ENCODE results near the gene MACROD2.

MACROD2 gene

GRCh38 chr20:14902432-14903089 lies 907.2 kb downstream of the MACROD2 start:
- TF ChIP-seq SUZ12 (IDR thresholded peaks at IDR 0.05; ENCODE audit: extremely low read depth, insufficient read depth, insufficient read length) (no peak), YY1 (IDR thresholded peaks at IDR 0.05; ENCODE audit: insufficient read depth, insufficient read length) (no peak), ZNF274 (IDR thresholded peaks at IDR 0.05; ENCODE audit: low read depth, low read length) (no peak)
- no peak overlapping the region for H3K4me3 ChIP-seq (ENCODE audit: insufficient read length, low read depth)
- no peak for DNase-seq (ENCODE audit: low read depth, low spot score)
- H3K27me3 ChIP-seq (ENCODE audit: insufficient read depth, insufficient read length), result no peaks in the 10 kb centered on the region
- no peaks in the 10 kb centered on the region for H3K36me3 ChIP-seq (ENCODE audit: insufficient read depth, insufficient read length, low read length)
- peaks cover 2% of the 10 kb centered on the region for H3K4me1 ChIP-seq (ENCODE audit: insufficient read depth, insufficient read length)
- H3K9me3 ChIP-seq (ENCODE audit: insufficient read depth, low read length), result no peaks in the 10 kb centered on the region
- H3K9ac ChIP-seq (ENCODE audit: insufficient read length, low read depth), result no peak overlapping the region

DNA sequence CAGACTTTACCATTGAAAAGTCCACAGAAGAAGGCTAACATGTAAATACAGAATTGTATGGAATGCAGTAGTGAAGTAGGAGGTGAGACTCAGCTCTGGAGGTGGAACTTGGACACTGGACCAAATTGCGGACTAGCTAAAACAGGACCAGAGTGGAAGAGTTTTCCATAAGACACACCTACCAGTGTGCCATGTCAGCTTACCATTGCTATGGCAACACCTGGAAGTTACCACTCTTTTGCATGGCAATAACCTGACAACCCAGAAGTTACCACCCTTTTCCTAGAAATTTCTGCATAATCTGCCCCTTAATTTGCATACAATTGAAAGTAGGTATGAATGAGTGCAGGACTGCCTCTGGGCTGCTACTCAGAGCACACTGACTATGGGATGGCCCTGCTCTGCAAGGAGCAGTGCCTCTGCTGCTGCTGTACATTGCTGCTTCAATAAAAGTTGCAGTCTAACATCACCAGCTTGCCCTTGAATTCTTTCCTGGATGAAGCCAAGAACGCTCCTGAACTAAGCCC lies 911.7 kb downstream of the MACROD2 start:
- H3K36me3 ChIP-seq (ENCODE audit: insufficient read depth, insufficient read length, low read length), result no peaks in the 10 kb centered on the region
- H3K4me1 ChIP-seq (ENCODE audit: insufficient read depth, insufficient read length), result peaks cover 2% of the 10 kb centered on the region
- H3K9ac ChIP-seq (ENCODE audit: insufficient read length, low read depth), result no peak overlapping the region
- no peak for DNase-seq (ENCODE audit: low read depth, low spot score)
- no peaks in the 10 kb centered on the region for H3K27me3 ChIP-seq (ENCODE audit: insufficient read depth, insufficient read length)
- no peaks in the 10 kb centered on the region for H3K9me3 ChIP-seq (ENCODE audit: insufficient read depth, low read length)
- TF ChIP-seq SUZ12 (IDR thresholded peaks at IDR 0.05; ENCODE audit: extremely low read depth, insufficient read depth, insufficient read length) (no peak), ZNF274 (IDR thresholded peaks at IDR 0.05; ENCODE audit: low read depth, low read length) (no peak), YY1 (IDR thresholded peaks at IDR 0.05; ENCODE audit: insufficient read depth, insufficient read length) (no peak)
- H3K4me3 ChIP-seq (ENCODE audit: insufficient read length, low read depth), result no peak overlapping the region

- no peaks in the 10 kb centered on the region for H3K27me3 ChIP-seq (ENCODE audit: insufficient read depth, insufficient read length)
- no peak for DNase-seq (ENCODE audit: low read depth, low spot score)
Measured at GRCh38 chr20:14910126-14910525, 914.8 kb downstream of the MACROD2 start.

GRCh38 chr20:14913896-14914620 lies 918.7 kb downstream of the MACROD2 start:
- TF ChIP-seq ZNF274 (IDR thresholded peaks at IDR 0.05; ENCODE audit: low read depth, low read length), result no peak
- no peak for TF ChIP-seq YY1 (IDR thresholded peaks at IDR 0.05; ENCODE audit: insufficient read depth, insufficient read length)
- DNase-seq (ENCODE audit: low read depth, low spot score), result no peak
- no peaks in the 10 kb centered on the region for H3K9me3 ChIP-seq (ENCODE audit: insufficient read depth, low read length)
- no peak overlapping the region for H3K9ac ChIP-seq (ENCODE audit: insufficient read length, low read depth)
- no peaks in the 10 kb centered on the region for H3K36me3 ChIP-seq (ENCODE audit: insufficient read depth, insufficient read length, low read length)
- H3K4me3 ChIP-seq (ENCODE audit: insufficient read length, low read depth), result no peak overlapping the region
- no peaks in the 10 kb centered on the region for H3K4me1 ChIP-seq (ENCODE audit: insufficient read depth, insufficient read length)
- no peaks in the 10 kb centered on the region for H3K27me3 ChIP-seq (ENCODE audit: insufficient read depth, insufficient read length)

More at GRCh38 chr20:14910126-14910525, 914.8 kb downstream of the MACROD2 start:
- Histone ChIP-seq H3K4me1 (ENCODE audit: insufficient read depth, insufficient read length) (peaks cover 2% of the 10 kb centered on the region), H3K36me3 (ENCODE audit: insufficient read depth, insufficient read length, low read length) (no peaks in the 10 kb centered on the region), H3K9ac (ENCODE audit: insufficient read length, low read depth) (no peak overlapping the region), H3K4me3 (ENCODE audit: insufficient read length, low read depth) (no peak overlapping the region), H3K9me3 (ENCODE audit: insufficient read depth, low read length) (no peaks in the 10 kb centered on the region)
- no peak for TF ChIP-seq YY1 (IDR thresholded peaks at IDR 0.05; ENCODE audit: insufficient read depth, insufficient read length)
- TF ChIP-seq SUZ12 (IDR thresholded peaks at IDR 0.05; ENCODE audit: extremely low read depth, insufficient read depth, insufficient read length), result no peak
- no peak for TF ChIP-seq ZNF274 (IDR thresholded peaks at IDR 0.05; ENCODE audit: low read depth, low read length)

- Histone ChIP-seq H3K27me3 (ENCODE audit: insufficient read depth, insufficient read length) (no peaks in the 10 kb centered on the region), H3K9ac (ENCODE audit: insufficient read length, low read depth) (no peak overlapping the region), H3K36me3 (ENCODE audit: insufficient read depth, insufficient read length, low read length) (no peaks in the 10 kb centered on the region), H3K9me3 (ENCODE audit: insufficient read depth, low read length) (no peaks in the 10 kb centered on the region), H3K4me3 (ENCODE audit: insufficient read length, low read depth) (no peak overlapping the region), H3K4me1 (ENCODE audit: insufficient read depth, insufficient read length) (no peaks in the 10 kb centered on the region)
- TF ChIP-seq YY1 (IDR thresholded peaks at IDR 0.05; ENCODE audit: insufficient read depth, insufficient read length) (no peak), SUZ12 (IDR thresholded peaks at IDR 0.05; ENCODE audit: extremely low read depth, insufficient read depth, insufficient read length) (no peak)
- no peak for DNase-seq (ENCODE audit: low read depth, low spot score)
Measured at GRCh38 chr20:14914633-14915032, 919.3 kb downstream of the MACROD2 start.

DNA sequence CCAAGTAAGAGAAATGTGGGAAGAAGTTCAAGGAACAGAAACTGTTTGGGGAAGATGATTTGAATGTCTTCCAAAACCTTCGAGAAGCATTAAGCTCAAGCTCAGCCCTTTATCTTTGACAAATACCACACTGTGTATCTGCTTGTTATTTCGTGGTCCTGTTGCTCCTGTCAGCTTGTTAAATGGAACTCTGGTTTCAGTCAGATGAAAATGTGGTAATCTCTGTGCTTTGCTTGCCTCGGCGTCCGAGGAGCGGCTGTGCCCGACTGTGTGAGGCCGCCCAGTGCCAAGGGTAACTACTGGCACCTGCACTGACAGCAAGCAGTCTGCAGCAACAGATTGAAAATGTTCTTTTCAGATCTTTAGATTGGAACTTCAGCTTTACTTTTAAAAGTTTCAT lies 920.0 kb downstream of the MACROD2 start:
- no peaks in the 10 kb centered on the region for H3K4me1 ChIP-seq (ENCODE audit: insufficient read depth, insufficient read length)
- no peak overlapping the region for H3K4me3 ChIP-seq (ENCODE audit: insufficient read length, low read depth)
- H3K9ac ChIP-seq (ENCODE audit: insufficient read length, low read depth), result no peak overlapping the region
- DNase-seq (ENCODE audit: low read depth, low spot score), result no peak
- TF ChIP-seq YY1 (IDR thresholded peaks at IDR 0.05; ENCODE audit: insufficient read depth, insufficient read length) (no peak), ZNF274 (IDR thresholded peaks at IDR 0.05; ENCODE audit: low read depth, low read length) (no peak), SUZ12 (IDR thresholded peaks at IDR 0.05; ENCODE audit: extremely low read depth, insufficient read depth, insufficient read length) (no peak)
- no peaks in the 10 kb centered on the region for H3K9me3 ChIP-seq (ENCODE audit: insufficient read depth, low read length)
- H3K27me3 ChIP-seq (ENCODE audit: insufficient read depth, insufficient read length), result no peaks in the 10 kb centered on the region
- H3K36me3 ChIP-seq (ENCODE audit: insufficient read depth, insufficient read length, low read length), result no peaks in the 10 kb centered on the region

GRCh38 chr20:14916360-14916920 lies 921.1 kb downstream of the MACROD2 start:
- Histone ChIP-seq H3K27me3 (ENCODE audit: insufficient read depth, insufficient read length) (no peaks in the 10 kb centered on the region), H3K9ac (ENCODE audit: insufficient read length, low read depth) (no peak overlapping the region), H3K36me3 (ENCODE audit: insufficient read depth, insufficient read length, low read length) (no peaks in the 10 kb centered on the region), H3K9me3 (ENCODE audit: insufficient read depth, low read length) (no peaks in the 10 kb centered on the region), H3K4me3 (ENCODE audit: insufficient read length, low read depth) (no peak overlapping the region), H3K4me1 (ENCODE audit: insufficient read depth, insufficient read length) (no peaks in the 10 kb centered on the region)
- TF ChIP-seq YY1 (IDR thresholded peaks at IDR 0.05; ENCODE audit: insufficient read depth, insufficient read length), result no peak
- no peak for TF ChIP-seq SUZ12 (IDR thresholded peaks at IDR 0.05; ENCODE audit: extremely low read depth, insufficient read depth, insufficient read length)
- TF ChIP-seq ZNF274 (IDR thresholded peaks at IDR 0.05; ENCODE audit: low read depth, low read length), result no peak
- no peak for DNase-seq (ENCODE audit: low read depth, low spot score)
